K562 (cell line): ENCODE measurements around the gene MAGT1. TPM values are rescaled to one million over a fixed set of nuclear protein-coding genes. Genes with fewer than 3 reads are reported as not detected.

Experiments
- ATAC-seq: fragments of 200-7000 bp; cut with Tn5 transposase; 3 replicates; pipeline ENCODE4 v1.9.1; 2020; ENCODE audit warnings: moderate library complexity
- BruUV-seq: library from RNA; stranded (reverse); fragments of 400-500 nt; replicated peaks from 2 replicates; lab custom pipeline; 2021; lab: Mats Ljungman, UMichigan
- CTCF ChIA-PET: fragments of 300-600 bp; formaldehyde crosslinking; extraction: SDS; loops from one replicate; lab custom pipeline; 2021; ENCODE audit warnings: low intra/inter-chr PET ratio; lab: Yijun Ruan, JAX
- POLR2A ChIA-PET: fragments of 300-600, 350-650 bp; sonication (Branson Sonifier 250); formaldehyde crosslinking; extraction: SDS; loops from one replicate; lab custom pipeline; 2021; ENCODE audit warnings: antibody characterized with exemption, inconsistent platforms; lab: Yijun Ruan, JAX
- DNase-seq, 4 experiments: peaks; one replicate each; pipeline versions ENCODE4 v3.0.0 to v3.0.0-alpha.2; 2011 to 2018; ENCODE audit warnings: low spot score in 3 of 4, mixed read lengths in 3 of 4; ENCODE audit errors: extremely low read depth in 1 of 4
- FAIRE-seq: peaks from 2 replicates; lab custom pipeline; 2011; peaks lifted over from hg19 to GRCh38; lab: Jason Lieb, UNC
- H2AFZ ChIP-seq: 2 replicates; pipeline ENCODE4 v1.6.0; 2011; ENCODE audit warnings: low read depth, low read length, control low read depth, inconsistent platforms
- H3K27ac ChIP-seq: fragments of 200-600 bp; 3 replicates; pipeline ENCODE4 v1.8.0; 2011; ENCODE audit warnings: low read depth, mild to moderate bottlenecking, control low read depth, inconsistent platforms, low read length, moderate library complexity, mixed read lengths; ENCODE audit errors: extremely low read depth
- H3K27me3 ChIP-seq, 2 experiments: fragments of 300-600 bp in 1 of 2; 2 replicates in 1 of 2; 3 replicates in 1 of 2; pipeline versions ENCODE4 v1.6.0 to v1.8.0; 2011; ENCODE audit warnings: inconsistent platforms in 2 of 2, low read length in 2 of 2, mild to moderate bottlenecking in 1 of 2, mixed read lengths in 1 of 2, moderate library complexity in 1 of 2; ENCODE audit not compliant: control insufficient read depth in 2 of 2, insufficient read depth in 2 of 2
- H3K36me3 ChIP-seq: fragments of 300-600 bp; 3 replicates; pipeline ENCODE4 v1.8.0; 2011; ENCODE audit warnings: mild to moderate bottlenecking, low read length, inconsistent platforms; ENCODE audit not compliant: control insufficient read depth, insufficient read depth
- H3K4me1 ChIP-seq, 2 experiments: fragments of 200-600 bp in 1 of 2; replicated peaks in 1 of 2; 2 replicates in 1 of 2; 3 replicates in 1 of 2; pipeline versions ENCODE4 v1.5.1 to v1.8.0; 2011; ENCODE audit warnings: inconsistent platforms in 2 of 2, low read length in 2 of 2, mild to moderate bottlenecking in 1 of 2, mixed read lengths in 1 of 2, moderate library complexity in 1 of 2; ENCODE audit not compliant: control insufficient read depth in 2 of 2, insufficient read depth in 2 of 2
- H3K4me2 ChIP-seq: 2 replicates; pipeline ENCODE4 v1.6.1; 2011; ENCODE audit warnings: low read length, control low read depth, inconsistent platforms, mixed read lengths; ENCODE audit not compliant: insufficient read depth
- H3K4me3 ChIP-seq: fragments of 200-600 bp; sonication (generic), shearing (Covaris generic); 2 replicates; pipeline ENCODE4 v1.5.1; 2016; ENCODE audit warnings: control low read depth, inconsistent platforms
- H3K79me2 ChIP-seq: fragments of 200-600 bp; 3 replicates; pipeline ENCODE4 v1.8.0; 2011; ENCODE audit warnings: low read length, inconsistent platforms; ENCODE audit not compliant: control insufficient read depth, insufficient read depth
- H3K9ac ChIP-seq, 2 experiments: 2 replicates each; pipeline versions ENCODE4 v1.6.0 to v1.6.1; 2011; ENCODE audit warnings: low read depth in 2 of 2, low read length in 2 of 2, control low read depth in 1 of 2, inconsistent platforms in 1 of 2, mild to moderate bottlenecking in 1 of 2, mixed read lengths in 1 of 2; ENCODE audit not compliant: insufficient read depth in 1 of 2
- H3K9me1 ChIP-seq: one replicate; pipeline ENCODE4 v1.6.0; 2011; ENCODE audit warnings: inconsistent platforms, mild to moderate bottlenecking, low read length, moderate library complexity; ENCODE audit not compliant: control insufficient read depth, insufficient read depth
- H3K9me3 ChIP-seq: replicated peaks from 2 replicates; pipeline ENCODE4 v1.5.1; 2011; ENCODE audit warnings: low read depth, low read length, inconsistent platforms; ENCODE audit not compliant: control insufficient read depth, insufficient read depth
- H4K20me1 ChIP-seq: replicated peaks from 2 replicates; pipeline ENCODE4 v1.6.1; 2011; ENCODE audit warnings: low read length, inconsistent platforms, mixed read lengths; ENCODE audit not compliant: control insufficient read depth, insufficient read depth
- ARNT ChIP-seq, 2 experiments: fragments of 450-650 bp; IDR thresholded peaks; 2 replicates each; pipeline ENCODE4 v1.6.1; 2016; ENCODE audit warnings: mild to moderate bottlenecking in 1 of 2
- CEBPG ChIP-seq, 3 experiments: fragments of 200-800 bp in 1 of 3; sonication (Bioruptor generic) in 1 of 3; sonication (generic) in 1 of 3; formaldehyde crosslinking in 1 of 3; IDR thresholded peaks in 2 of 3; conservative IDR thresholded peaks in 1 of 3; 2 replicates each; pipeline versions ENCODE4 v1.6.1 to v1.8.0; 2016 to 2022; ENCODE audit warnings: missing compliant biosample characterization in 2 of 3, missing genetic modification characterization in 2 of 3, mild to moderate bottlenecking in 1 of 3, missing genetic modification reagents in 1 of 3
- CSDE1 ChIP-seq, 2 experiments: fragments of 450-650 bp; IDR thresholded peaks; 2 replicates each; pipeline ENCODE4 v1.6.1; 2016; ENCODE audit warnings: mild to moderate bottlenecking in 1 of 2
- DIDO1 ChIP-seq: fragments of 450-650 bp; IDR thresholded peaks from 2 replicates; pipeline ENCODE4 v1.6.1; 2016; ENCODE audit warnings: low read depth, missing biosample characterization, missing genetic modification characterization
- GTF2A2 ChIP-seq: IDR thresholded peaks from 2 replicates; pipeline ENCODE4 v1.6.1; 2016; ENCODE audit warnings: mild to moderate bottlenecking, missing genetic modification characterization, missing compliant biosample characterization
- MAFK ChIP-seq: IDR thresholded peaks from 2 replicates; pipeline ENCODE4 v1.6.1; 2011; ENCODE audit warnings: low read length, improper control_type of control experiment
- YY1 ChIP-seq, 3 experiments: IDR thresholded peaks; 2 replicates each; pipeline ENCODE4 v1.6.1; 2011; ENCODE audit warnings: low read length in 2 of 3, mild to moderate bottlenecking in 2 of 3, moderate library complexity in 2 of 3, borderline replicate concordance in 1 of 3, control low read depth in 1 of 3, low read depth in 1 of 3; ENCODE audit not compliant: insufficient read depth in 3 of 3, insufficient replicate concordance in 2 of 3, control insufficient read depth in 1 of 3, insufficient read length in 1 of 3; ENCODE audit errors: extremely low read depth in 1 of 3
- ZNF263 ChIP-seq: sonication (generic); formaldehyde crosslinking; IDR thresholded peaks from 2 replicates; pipeline ENCODE4 v1.8.0; 2022; ENCODE audit warnings: mild to moderate bottlenecking, missing genetic modification reagents, borderline replicate concordance
- ZNF586 ChIP-seq: fragments of 450-650 bp; formaldehyde crosslinking; conservative IDR thresholded peaks from 2 replicates; pipeline ENCODE4 v1.4.0; 2020; ENCODE audit warnings: mild to moderate bottlenecking, moderate library complexity
- WGBS: fragments of 100-300 bp; shearing (Covaris generic); methylation state at CpG from one replicate; pipeline ENCODE4 v1.1.6; 2016; ENCODE audit warnings: low coverage, mixed read lengths; ENCODE audit not compliant: insufficient coverage; ENCODE audit errors: missing lambda C conversion rate; 5-methylcytosine and 5-hydroxymethylcytosine counted together
- in situ Hi-C: fragments of 300-500 bp; cut with MboI; formaldehyde crosslinking; loops from 4 replicates; pipeline ENCODE4 v1.15.0; 2018; ENCODE audit warnings: inconsistent platforms, mixed read lengths
- intact Hi-C: fragments of 100-400 bp; cut with micrococcal nuclease; formaldehyde crosslinking; loops from 2 replicates; pipeline ENCODE4 v1.14.2; 2022
- polyA plus RNA-seq, 8 experiments: library from polyadenylated mRNA; depleted of rRNA in 4 of 8; stranded (reverse) in 5 of 8; unstranded in 3 of 8; fragments of >200 nt; fragmentation: Nextera tagmentation in 2 of 8; fragmentation: Illumina TruSeq in 1 of 8; extraction: Ambion mirVana in 2 of 8; extraction: Trizol in 1 of 8; gene quantifications; 2 replicates each; pipeline versions ENCODE4 v1.2.1 to v1.2.3, GENCODE V29; 2011 to 2014; ENCODE audit warnings: inconsistent platforms in 1 of 8, missing spikeins in 1 of 8
- total RNA-seq, 7 experiments: library from RNA; depleted of rRNA in 6 of 7; stranded (reverse); fragments of >200 nt in 6 of 7; fragmentation: Illumina TruSeq in 2 of 7; extraction: Trizol in 2 of 7; gene quantifications; 2 replicates each; pipeline versions ENCODE4 v1.2.1 to v1.2.3, GENCODE V29; 2011 to 2021; ENCODE audit warnings: low replicate concordance in 1 of 7
- TF ChIP-seq, protein P1 (sequence below): fragments of 200-800 bp; sonication (Bioruptor generic); IDR thresholded peaks from 2 replicates; pipeline ENCODE4 v1.6.1; 2017; ENCODE audit warnings: missing genetic modification characterization, missing compliant biosample characterization
- TF ChIP-seq, protein P2 (sequence below), 2 experiments: fragments of 450-650 bp in 1 of 2; IDR thresholded peaks; 2 replicates each; pipeline ENCODE4 v1.6.1; 2011 to 2017; ENCODE audit warnings: low read depth in 2 of 2, antibody characterized with exemption in 1 of 2, borderline replicate concordance in 1 of 2, low read length in 1 of 2, mild to moderate bottlenecking in 1 of 2, mixed read lengths in 1 of 2; ENCODE audit not compliant: control insufficient read depth in 1 of 2

MAGT1 gene
- total and polyA plus RNA-seq, 9 of the 15 experiments (the other 6 are each of a cell fraction or from before 2014, with no cell fraction given) = 15.5 to 46.2 (median 28.8) TPM

- TF ChIP-seq CEBPG (CRISPR knock-in tag; IDR thresholded peaks at IDR 0.05) (no peak), CEBPG (tag; conservative IDR thresholded peaks at IDR 0.05 in 1 of 2, IDR thresholded peaks at IDR 0.05 in 1 of 2) (0 out of 4 replicates have a peak, but pooled peaks of 1 of the 2 experiments have one; percentile 22)
- TF ChIP-seq, all 486 proteins: peak for 1
Measured at GRCh38 chrX:77900688-77901087, 5.5 kb upstream of the MAGT1 start (continued).

GRCh38 chrX:77899081-77899828, 4.0 kb upstream of the MAGT1 start, which contains the start of gene COX7B:
COX7B (plus strand) TSS chrX:77899468; CDS start chrX:77899554, 86 bp downstream.
- peaks cover 3% of the 10 kb centered on the region; the same call in 1 of the 2 replicates for H3K9me3 ChIP-seq
- ATAC-seq (peak; percentile 79), DNase-seq (peak; percentile 52 to 94 (median 67)), FAIRE-seq (peak; percentile 95)
- H3K9ac ChIP-seq = peak within 1 kb of the TSS; percentile 47 to 99
- POLR2A ChIA-PET = interaction anchor here (0.7 to 3.4 kb wide), 6 partner anchors 8 to 205 kb away, joined by 3 to 18 read pairs (median 3); partner anchors contain the start of genes ATP7A and PGK1
- H3K4me3 ChIP-seq = peak within 1 kb of the TSS; percentile 74
- intact Hi-C loops (loop anchor here (5.0 to 10.0 kb wide), 4 partner anchors 112 to 454 kb away; partner anchors contain the start of genes ATRX, FGF16 and PGK1), in situ Hi-C loops (no loop called here)
- peak within 1 kb of the TSS; percentile 92 for H3K4me2 ChIP-seq
- CTCF ChIA-PET = no interaction called here
- H3K27me3 ChIP-seq = no peaks in the 10 kb centered on the region
- WGBS = 2% methylated on average over 26 of the region's 28 CpGs
- H3K36me3 ChIP-seq = peaks cover 37% of the 10 kb centered on the region
- no TSS peak for BruUV-seq
- peaks cover 2 to 3% of the 10 kb centered on the region in 2 experiments; a peak in 2 of 5 replicates for H3K4me1 ChIP-seq
- H4K20me1 ChIP-seq = no peaks in the 10 kb centered on the region
- peak within 1 kb of the TSS; percentile 93 for H2AFZ ChIP-seq
- H3K27ac ChIP-seq = peak within 1 kb of the TSS; percentile 99
- H3K79me2 ChIP-seq = peaks cover 50% of the 10 kb centered on the region
- H3K9me1 ChIP-seq = no peaks in the 10 kb centered on the region
- TF ChIP-seq ARNT (IDR thresholded peaks at IDR 0.05) = 0 out of 4 replicates have a peak, but pooled peaks of 1 of the 2 experiments have one; percentile 23
- TF ChIP-seq, protein P1, sequence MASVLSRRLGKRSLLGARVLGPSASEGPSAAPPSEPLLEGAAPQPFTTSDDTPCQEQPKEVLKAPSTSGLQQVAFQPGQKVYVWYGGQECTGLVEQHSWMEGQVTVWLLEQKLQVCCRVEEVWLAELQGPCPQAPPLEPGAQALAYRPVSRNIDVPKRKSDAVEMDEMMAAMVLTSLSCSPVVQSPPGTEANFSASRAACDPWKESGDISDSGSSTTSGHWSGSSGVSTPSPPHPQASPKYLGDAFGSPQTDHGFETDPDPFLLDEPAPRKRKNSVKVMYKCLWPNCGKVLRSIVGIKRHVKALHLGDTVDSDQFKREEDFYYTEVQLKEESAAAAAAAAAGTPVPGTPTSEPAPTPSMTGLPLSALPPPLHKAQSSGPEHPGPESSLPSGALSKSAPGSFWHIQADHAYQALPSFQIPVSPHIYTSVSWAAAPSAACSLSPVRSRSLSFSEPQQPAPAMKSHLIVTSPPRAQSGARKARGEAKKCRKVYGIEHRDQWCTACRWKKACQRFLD (CRISPR knock-in tag) = peak; percentile 69; the same call in 1 of the 2 replicates
- TF ChIP-seq MAFK = no peak
- TF ChIP-seq, protein P2, sequence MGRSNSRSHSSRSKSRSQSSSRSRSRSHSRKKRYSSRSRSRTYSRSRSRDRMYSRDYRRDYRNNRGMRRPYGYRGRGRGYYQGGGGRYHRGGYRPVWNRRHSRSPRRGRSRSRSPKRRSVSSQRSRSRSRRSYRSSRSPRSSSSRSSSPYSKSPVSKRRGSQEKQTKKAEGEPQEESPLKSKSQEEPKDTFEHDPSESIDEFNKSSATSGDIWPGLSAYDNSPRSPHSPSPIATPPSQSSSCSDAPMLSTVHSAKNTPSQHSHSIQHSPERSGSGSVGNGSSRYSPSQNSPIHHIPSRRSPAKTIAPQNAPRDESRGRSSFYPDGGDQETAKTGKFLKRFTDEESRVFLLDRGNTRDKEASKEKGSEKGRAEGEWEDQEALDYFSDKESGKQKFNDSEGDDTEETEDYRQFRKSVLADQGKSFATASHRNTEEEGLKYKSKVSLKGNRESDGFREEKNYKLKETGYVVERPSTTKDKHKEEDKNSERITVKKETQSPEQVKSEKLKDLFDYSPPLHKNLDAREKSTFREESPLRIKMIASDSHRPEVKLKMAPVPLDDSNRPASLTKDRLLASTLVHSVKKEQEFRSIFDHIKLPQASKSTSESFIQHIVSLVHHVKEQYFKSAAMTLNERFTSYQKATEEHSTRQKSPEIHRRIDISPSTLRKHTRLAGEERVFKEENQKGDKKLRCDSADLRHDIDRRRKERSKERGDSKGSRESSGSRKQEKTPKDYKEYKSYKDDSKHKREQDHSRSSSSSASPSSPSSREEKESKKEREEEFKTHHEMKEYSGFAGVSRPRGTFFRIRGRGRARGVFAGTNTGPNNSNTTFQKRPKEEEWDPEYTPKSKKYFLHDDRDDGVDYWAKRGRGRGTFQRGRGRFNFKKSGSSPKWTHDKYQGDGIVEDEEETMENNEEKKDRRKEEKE (IDR thresholded peaks at IDR 0.05; ENCODE audit: borderline replicate concordance in 1 of 2, control insufficient read depth in 1 of 2, low read depth in 2 of 2, low read length in 1 of 2) = no peak
- 0 out of 2 replicates have a peak, but pooled peaks have one; percentile 21 for TF ChIP-seq DIDO1 (tag)
- TF ChIP-seq GTF2A2 = no peak
- no peak for TF ChIP-seq ZNF263
- TF ChIP-seq ZNF586 (CRISPR knock-in tag) = no peak
- TF ChIP-seq CSDE1 (IDR thresholded peaks at IDR 0.05) = no peak
- TF ChIP-seq YY1 (IDR thresholded peaks at IDR 0.05; ENCODE audit: borderline replicate concordance in 1 of 3, control insufficient read depth in 1 of 3, extremely low read depth in 1 of 3, insufficient read depth in 3 of 3, insufficient read length in 1 of 3, insufficient replicate concordance in 2 of 3, low read depth in 1 of 3, low read length in 2 of 3) = peak in 2 of 3 experiments; percentile 63 to 91
